ENCODE data around the gene SMIM3. TPM values are rescaled to one million over a fixed set of nuclear protein-coding genes. Genes with fewer than 3 reads are reported as not detected.
A peak's percentile ranks its signal among the peaks of the same experiment; 100 is the strongest.

The SMIM3 gene
- total RNA-seq, 2 donors from 2014 or later, result 24.6 to 48.1 TPM

GRCh38 chr5:150783422-150783928, 4.9 kb downstream of the SMIM3 start:
- peak overlapping the region in 1 of 2 donors; percentile 21 for H3K4me3 ChIP-seq
- H3K9me3 ChIP-seq, result no peaks in the 10 kb centered on the region
- H3K27me3 ChIP-seq, result no peaks in the 10 kb centered on the region
- H3K4me1 ChIP-seq, result peaks cover 0 to 62% of the 10 kb centered on the region in 2 donors
- TF ChIP-seq CTCF (IDR thresholded peaks at IDR 0.05), result no peak
- peak; percentile 77 for DNase-seq (ENCODE audit: low spot score)
- H3K36me3 ChIP-seq, result no peaks in the 10 kb centered on the region
- peak overlapping the region; percentile 92 to 96 for H3K27ac ChIP-seq

GRCh38 chr5:150785950-150786349, 7.4 kb downstream of the SMIM3 start:
- H3K27me3 ChIP-seq, result no peaks in the 10 kb centered on the region
- H3K9me3 ChIP-seq, result no peaks in the 10 kb centered on the region
- no peak for TF ChIP-seq CTCF (IDR thresholded peaks at IDR 0.05)
- DNase-seq (ENCODE audit: low spot score), result no peak
- no peak overlapping the region for H3K27ac ChIP-seq
- no peak overlapping the region for H3K4me3 ChIP-seq
- no peaks in the 10 kb centered on the region for H3K36me3 ChIP-seq
- peaks cover 0 to 61% of the 10 kb centered on the region in 2 donors for H3K4me1 ChIP-seq

GRCh38 chr5:150786876-150787275, 8.3 kb downstream of the SMIM3 start:
- Histone ChIP-seq H3K4me1 (peaks cover 0 to 52% of the 10 kb centered on the region in 2 donors), H3K36me3 (no peaks in the 10 kb centered on the region), H3K27ac (peak overlapping the region in 1 of 2 donors; percentile 2), H3K4me3 (no peak overlapping the region), H3K9me3 (no peaks in the 10 kb centered on the region), H3K27me3 (no peaks in the 10 kb centered on the region)
- TF ChIP-seq CTCF (IDR thresholded peaks at IDR 0.05), result no peak
- no peak for DNase-seq (ENCODE audit: low spot score)

- Histone ChIP-seq H3K9me3 (no peaks in the 10 kb centered on the region), H3K36me3 (no peaks in the 10 kb centered on the region), H3K27me3 (no peaks in the 10 kb centered on the region), H3K27ac (no peak overlapping the region), H3K4me3 (no peak overlapping the region), H3K4me1 (peaks cover 0 to 44% of the 10 kb centered on the region in 2 donors)
- no peak for DNase-seq (ENCODE audit: low spot score)
- TF ChIP-seq CTCF (IDR thresholded peaks at IDR 0.05), result no peak
Measured at GRCh38 chr5:150787656-150788055, 9.1 kb downstream of the SMIM3 start.

GRCh38 chr5:150788977-150789376, 10.4 kb downstream of the SMIM3 start:
- Histone ChIP-seq H3K9me3 (no peaks in the 10 kb centered on the region), H3K4me1 (peaks cover 0 to 31% of the 10 kb centered on the region in 2 donors), H3K27ac (no peak overlapping the region), H3K4me3 (no peak overlapping the region), H3K36me3 (no peaks in the 10 kb centered on the region), H3K27me3 (no peaks in the 10 kb centered on the region)
- DNase-seq (ENCODE audit: low spot score), result no peak
- no peak for TF ChIP-seq CTCF (IDR thresholded peaks at IDR 0.05)

GRCh38 chr5:150789450-150789849, 10.9 kb downstream of the SMIM3 start:
- Histone ChIP-seq H3K4me3 (no peak overlapping the region), H3K9me3 (no peaks in the 10 kb centered on the region), H3K4me1 (peaks cover 0 to 27% of the 10 kb centered on the region in 2 donors), H3K36me3 (no peaks in the 10 kb centered on the region), H3K27ac (no peak overlapping the region), H3K27me3 (no peaks in the 10 kb centered on the region)
- TF ChIP-seq CTCF (IDR thresholded peaks at IDR 0.05), result no peak
- no peak for DNase-seq (ENCODE audit: low spot score)
